Fibroblast of upper back skin (primary cell): Measurements from ENCODE around the gene BHLHE23.
"Not testable (repeated sequence)": the region's sequence is repeated elsewhere in the genome, so short reads cannot be mapped to it uniquely, and the experiment has no call there.

Experiments used
- DNase-seq: peaks from one replicate; pipeline ENCODE4 v3.0.0-alpha.2; 2013

The BHLHE23 gene

GRCh38 chr20:63042448-63043071, 35.8 kb upstream of the BHLHE23 start:
- no peak for DNase-seq

GRCh38 chr20:63041776-63042175, 35.0 kb upstream of the BHLHE23 start:
- no peak for DNase-seq

DNA sequence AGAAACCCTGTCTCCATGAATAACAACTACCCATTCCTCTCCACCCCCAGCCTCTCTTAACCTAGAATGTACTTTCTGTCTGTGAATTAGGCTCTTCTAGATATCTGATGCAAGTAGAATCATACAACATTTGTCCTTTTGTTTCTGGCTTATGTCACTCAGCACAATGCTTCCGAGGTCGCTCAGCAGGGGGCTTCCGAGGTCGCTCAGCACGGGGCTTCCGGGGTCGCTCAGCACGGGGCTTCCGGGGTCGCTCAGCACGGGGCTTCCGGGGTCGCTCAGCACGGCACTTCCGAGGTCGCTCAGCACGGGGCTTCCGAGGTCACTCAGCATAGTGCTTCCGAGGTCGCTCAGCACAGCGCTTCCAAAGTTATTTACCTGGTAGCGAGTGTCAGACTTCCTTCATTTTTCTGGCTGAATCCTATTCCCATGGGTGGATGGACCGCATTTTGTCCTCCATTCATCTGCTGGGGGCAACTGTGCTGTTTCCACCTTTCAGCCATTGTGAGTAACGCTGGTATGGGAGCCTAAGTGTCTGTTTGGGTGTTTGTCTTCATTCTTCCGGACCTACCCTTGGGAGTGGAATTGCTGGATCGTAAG, 31.0 kb upstream of the BHLHE23 start:
- DNase-seq: no peak

DNA sequence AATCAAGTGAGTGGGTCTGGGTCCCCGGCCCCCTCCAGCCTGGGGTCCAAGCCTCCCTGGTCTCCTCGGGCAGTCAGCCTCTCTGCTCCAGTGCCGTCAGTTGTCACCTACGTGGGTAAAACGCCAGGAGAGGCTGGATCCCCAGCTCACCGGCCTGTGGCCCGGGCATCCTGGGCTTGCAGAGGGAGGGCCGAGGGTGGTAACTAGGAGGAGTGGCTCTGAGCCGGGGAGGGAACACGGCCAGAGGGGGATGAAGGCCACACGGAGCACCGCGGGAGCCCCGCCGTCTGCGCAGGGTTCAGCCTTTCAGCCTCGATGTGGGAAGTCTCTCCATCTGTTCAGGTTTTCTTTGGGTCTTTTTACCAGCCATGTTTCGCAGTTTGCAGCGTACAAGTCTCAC, 29.5 kb upstream of the BHLHE23 start:
- DNase-seq: no peak

DNA sequence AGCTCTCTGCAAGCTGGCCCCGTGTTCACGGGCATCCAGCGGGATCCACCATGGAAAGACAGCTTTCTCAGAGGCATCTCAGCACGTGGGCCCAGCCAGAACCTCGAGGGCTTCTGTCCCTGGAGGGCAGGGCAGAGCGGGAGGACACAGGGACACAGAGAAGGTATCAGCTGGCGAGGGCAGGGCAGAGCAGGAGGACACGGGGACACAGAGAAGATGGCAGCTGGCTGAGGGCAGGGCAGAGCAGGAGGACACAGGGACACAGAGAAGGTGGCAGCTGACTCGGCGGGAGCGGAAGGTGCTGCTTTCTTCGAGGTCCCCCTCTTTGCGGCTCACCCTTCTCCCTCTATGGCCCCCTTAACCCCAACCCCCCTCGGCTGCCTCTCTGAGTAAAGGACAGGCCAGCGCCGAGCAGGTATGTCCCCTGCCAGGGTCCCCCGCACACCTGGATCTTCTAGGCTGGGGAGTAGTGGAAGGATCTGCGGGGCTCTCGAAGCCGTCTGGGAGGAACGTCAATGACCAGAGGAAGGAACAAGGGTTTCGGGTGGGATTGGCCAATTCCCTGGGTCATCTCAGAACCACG, 28.9 kb upstream of the BHLHE23 start:
- DNase-seq: no peak

DNA sequence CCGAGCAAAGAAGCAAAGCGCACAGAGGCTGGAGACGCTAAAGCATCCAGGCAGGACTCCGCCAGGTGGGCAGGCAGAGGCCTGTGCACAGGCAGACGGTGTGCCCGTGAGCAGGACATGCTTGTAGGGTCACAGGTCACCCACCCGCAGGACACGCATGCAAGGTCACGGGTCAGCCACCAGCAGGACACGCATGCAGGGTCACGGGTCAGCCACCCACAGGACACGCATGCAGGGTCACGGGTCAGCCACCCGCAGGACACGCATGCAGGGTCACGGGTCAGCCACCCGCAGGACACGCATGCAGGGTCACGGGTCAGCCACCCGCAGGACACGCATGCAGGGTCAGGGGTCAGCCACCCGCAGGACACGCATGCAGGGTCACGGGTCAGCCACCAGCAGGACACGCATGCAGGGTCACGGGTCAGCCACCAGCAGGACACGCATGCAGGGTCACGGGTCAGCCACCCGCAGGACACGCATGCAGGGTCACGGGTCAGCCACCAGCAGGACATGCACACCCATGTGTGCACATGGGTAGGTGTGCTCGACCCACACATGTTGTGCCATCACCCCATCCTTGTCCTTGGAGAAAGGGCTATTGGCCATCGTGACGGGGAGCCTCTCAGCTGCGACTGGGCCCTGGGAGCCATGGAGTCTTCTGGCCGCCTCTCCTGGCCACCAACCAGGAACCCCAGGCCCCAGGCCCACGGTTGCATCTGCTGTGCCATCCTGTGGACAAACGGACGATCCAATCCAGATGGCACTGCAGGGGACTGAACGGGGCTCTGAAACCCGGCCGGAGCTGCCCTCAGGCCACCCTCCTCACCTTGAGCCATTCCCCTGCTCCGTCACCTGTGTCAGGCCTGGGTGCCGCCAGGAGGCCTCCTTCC, 28.2 kb upstream of the BHLHE23 start:
- DNase-seq: not testable (repeated sequence)

DNA sequence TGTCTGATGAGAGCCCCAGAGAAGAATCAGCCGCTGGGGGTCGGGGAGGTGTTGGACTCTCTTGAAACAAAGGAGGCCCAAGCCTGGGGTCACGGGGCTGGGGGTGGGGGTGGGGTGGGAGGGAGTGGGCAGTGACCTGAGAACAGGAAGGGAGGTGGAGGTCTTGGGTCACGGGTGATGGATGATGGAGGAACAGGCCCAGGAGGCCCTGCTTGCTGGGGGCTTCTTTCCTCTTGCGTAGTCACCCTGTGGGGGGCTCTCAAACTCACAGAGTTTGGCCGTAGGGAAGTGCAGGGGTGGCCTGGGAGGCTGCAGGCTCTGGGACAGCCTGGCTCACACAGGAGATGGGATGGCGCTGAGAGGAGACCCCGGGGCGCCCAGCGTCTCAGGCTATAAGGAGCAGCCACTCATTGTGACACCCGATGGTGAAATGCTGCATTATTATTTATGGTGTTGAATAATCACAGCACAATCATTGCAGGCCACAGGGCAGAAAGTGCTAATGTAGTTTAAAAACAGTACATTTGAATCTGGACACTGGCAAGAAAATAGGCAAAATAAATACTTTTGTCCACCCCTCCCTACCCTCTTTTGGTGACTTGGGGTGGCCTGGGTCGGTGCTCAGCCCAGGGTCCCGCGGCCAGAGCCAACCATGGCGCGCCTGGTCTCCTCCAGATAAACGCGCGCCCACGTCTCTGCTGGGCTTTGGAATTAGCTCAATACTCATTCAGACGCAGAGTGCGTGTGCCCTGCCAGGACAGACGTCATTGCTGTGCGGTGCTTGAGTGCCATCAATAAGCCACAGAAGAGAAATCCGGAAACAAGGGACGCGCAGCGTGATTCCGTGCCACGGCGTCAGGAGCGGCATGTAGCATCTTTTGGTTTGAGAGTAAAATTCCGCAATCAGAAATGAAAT, 27.3 kb upstream of the BHLHE23 start:
- DNase-seq: no peak

- no peak for DNase-seq
Measured at GRCh38 chr20:63032861-63033793, 26.4 kb upstream of the BHLHE23 start.

DNA sequence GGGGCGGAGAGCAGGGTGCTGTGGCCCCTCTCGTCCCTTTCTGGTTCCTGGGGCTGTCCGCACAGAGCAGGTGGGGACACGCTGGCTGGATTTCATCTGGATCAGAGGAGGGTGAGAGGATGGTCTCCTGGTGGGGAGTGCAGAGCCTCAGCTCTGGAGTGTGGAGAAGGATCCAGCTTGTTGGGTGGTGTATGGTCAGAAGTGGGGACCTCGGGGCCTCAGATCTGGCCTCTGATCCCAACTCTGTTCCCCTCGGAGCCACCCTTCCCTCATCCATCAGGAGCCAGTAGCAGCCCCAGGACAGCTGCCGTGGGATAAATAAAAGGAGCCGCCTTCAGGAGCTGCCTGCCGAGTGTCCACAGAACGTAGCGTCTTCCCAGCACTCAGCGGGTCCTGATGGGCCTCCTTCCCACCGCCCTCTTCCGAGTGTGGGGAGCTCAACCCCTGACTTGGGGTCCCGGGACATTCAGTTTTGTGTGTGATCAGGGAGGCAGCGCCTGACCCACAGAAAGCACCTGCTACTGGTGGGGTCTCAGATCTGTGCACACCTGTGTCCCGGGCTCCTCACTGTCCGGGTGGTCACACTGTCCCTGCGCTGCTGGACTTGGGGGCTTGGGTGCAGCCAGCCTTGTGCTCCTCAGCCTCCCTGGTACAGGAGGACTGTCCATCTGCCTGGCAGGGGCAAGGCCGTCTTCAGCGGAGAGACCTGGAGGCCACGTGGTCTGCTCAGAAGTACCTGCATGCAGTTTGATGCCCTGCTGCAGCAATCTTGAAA, 25.4 kb upstream of the BHLHE23 start:
- no peak for DNase-seq

GRCh38 chr20:63031251-63032014, 24.7 kb upstream of the BHLHE23 start:
- no peak for DNase-seq

DNA sequence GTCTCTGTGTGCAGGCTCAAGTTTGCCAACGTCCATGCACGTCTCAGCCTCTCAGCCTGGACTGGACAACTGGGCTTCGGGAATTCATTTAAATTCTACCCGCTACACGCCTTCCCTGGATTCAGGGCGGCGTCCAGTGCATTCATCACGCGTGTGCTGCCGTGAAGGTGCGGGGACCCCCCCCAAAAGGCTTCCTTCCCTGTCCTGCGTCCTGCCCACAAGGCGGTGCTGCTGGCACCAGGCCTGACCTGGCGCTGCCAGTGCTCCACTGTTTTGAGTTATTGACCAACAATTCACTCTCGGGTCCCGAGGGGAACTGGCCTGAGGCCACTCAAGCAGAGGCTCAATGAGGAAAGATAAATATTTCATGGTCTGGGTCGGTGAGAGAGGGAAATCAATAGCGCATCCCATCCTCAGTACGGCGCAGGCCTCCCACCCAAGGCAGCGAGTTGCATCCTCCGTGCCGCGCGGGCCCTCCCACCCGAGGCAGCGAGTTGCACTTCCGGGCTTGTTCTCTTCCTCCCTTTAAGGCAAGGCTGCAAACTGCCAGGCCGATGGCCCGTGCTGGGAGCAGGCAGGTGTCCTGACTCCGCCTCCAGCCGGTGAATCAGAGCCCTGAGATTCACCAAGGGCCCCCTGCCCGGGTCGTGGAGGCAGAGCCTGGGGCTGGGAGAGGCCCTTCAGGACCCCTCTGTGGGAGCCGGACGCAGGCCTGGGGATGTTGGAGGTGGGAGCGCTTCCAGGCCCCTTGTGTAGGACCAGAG, 22.8 kb upstream of the BHLHE23 start:
- DNase-seq: no peak

- no peak for DNase-seq
Measured at GRCh38 chr20:63028461-63028921, 21.7 kb upstream of the BHLHE23 start.

DNA sequence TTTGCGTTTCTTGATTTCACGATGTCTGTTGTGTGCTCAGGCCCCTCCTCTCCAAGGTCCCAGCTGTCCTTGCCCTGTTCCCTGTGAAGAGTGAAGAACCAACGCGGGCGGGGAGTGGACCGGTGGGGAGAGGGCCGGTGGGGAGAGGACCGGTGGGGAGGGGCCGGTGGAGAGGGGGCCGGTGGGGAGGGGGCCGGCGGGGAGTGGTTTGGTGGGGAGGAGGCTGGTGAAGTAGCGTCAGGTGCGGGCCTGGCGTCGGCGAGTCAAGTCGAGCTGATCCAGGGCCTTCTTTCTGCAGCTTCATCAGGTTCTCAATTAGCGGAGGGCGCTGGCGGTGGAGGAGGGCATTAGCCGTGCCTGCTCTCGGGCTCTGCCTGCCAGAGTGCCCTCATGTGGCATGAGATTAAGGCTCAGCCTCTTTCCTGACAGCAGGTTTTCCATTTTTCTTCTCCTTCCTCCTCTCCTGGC, 21.2 kb upstream of the BHLHE23 start:
- DNase-seq: no peak

DNA sequence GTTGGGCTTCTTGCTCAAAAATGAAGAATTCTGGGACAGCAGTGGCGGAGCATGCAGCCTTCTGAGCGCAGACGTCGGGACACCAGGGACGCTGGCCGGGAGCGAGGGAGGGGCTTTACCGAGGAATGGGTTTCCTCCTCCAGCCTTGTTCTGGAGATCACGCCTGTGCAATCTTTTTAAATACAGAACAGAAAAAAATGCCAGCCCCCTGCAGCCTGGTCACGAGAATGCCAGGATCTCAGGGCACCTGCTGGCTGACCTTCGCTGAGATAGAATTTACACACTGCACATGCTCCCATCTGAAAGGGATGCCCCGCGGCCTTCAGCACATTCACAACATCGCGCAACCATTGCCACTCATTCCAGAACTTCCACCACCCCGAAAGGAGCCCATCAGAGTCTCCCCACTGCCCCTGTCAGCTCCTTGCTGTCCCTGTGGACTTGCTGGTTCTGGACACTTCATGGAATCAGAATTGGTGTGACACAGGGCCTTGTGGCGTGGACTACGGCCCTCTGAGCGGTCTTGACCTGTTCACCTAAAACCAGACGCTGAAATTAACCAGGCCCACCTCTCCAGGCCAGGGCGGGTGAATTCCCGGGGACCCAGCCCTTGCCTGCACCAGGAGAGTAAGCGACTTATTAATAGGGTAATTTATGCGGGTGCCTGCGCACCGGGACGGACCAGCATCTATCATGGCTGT, 20.6 kb upstream of the BHLHE23 start:
- no peak for DNase-seq

GRCh38 chr20:63026582-63027165, 19.9 kb upstream of the BHLHE23 start:
- no peak for DNase-seq

DNA sequence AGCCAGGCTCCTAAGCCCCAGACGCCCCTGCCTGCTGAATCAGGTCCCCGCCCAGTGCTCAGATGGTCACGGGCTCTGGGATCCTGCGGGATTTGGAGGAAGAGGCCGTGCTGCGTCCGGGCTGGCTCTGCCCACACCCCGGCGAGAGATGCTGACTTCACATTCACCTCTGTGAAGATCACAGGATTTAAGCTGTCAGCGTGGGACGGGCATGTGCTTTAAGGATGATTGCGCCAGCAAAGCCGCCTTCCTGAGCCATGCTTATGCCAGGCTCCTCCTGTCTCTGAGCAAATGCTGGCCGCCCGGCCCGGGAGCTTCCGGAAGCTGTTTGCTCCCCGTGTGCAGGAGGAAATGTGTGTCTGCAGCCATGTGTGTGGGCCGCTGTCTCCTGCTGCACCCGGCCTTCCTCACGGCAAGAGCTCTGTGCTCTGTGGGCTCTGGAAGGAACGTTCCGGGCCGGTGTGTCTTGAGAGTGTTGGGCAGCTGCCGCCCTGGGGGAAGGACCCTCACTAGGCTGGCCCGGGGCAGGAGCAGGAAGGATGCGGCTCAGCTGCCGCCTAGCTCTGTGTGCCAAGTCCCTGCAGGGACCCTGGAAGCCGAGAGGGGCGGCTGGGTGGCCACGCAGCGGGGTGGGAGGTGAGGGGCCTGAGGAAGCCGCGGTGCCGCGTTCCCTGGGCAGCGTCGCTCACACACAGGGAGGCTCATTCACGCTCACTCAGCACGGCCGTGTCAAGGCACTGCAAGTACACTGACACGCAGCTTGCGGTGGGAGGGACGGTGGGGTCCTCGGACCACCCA, 19.0 kb upstream of the BHLHE23 start:
- DNase-seq: peak; percentile 30
